ENCODE results near the gene CCSER1. TPM values are rescaled to one million over a fixed set of nuclear protein-coding genes. Genes with fewer than 3 reads are reported as not detected.
"Not testable (repeated sequence)": the region's sequence is repeated elsewhere in the genome, so short reads cannot be mapped to it uniquely, and the experiment has no call there.

The CCSER1 gene
- total RNA-seq, 1 donor from 2014 or later, result 18.1 TPM

- Mint-ChIP-seq H3K4me1 (ENCODE audit: unreplicated experiment) (peaks cover 5% of the 10 kb centered on the region), H3K27me3 (no peaks in the 10 kb centered on the region), H3K36me3 (no peaks in the 10 kb centered on the region), H3K9me3 (no peaks in the 10 kb centered on the region), H3K4me3 (no peak overlapping the region), H3K27ac (no peak overlapping the region)
- no peak for DNase-seq (ENCODE audit: extremely low spot score, unreplicated experiment)
- no peak for TF ChIP-seq CTCF (conservative IDR thresholded peaks at IDR 0.05)
Measured at GRCh38 chr4:90875791-90876190, 748.6 kb downstream of the CCSER1 start.

DNA sequence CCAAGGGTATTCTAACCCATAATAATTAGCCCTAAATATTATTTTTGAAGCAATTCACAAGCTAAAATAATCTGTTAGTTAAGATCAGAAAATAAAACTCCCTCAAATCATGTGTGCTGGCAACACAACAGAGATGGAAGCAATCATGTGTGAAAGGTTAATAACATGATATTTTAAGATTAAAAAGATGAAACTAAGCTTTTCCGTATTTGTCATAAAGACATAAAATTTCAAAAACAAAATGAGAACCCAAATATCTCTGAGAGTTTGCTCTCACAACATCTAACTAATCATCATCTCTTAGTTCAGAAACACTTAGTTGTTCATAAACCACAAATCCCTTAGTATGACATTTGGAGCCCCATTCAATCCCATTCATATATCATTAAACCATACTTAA lies 749.1 kb downstream of the CCSER1 start:
- no peak for DNase-seq (ENCODE audit: extremely low spot score, unreplicated experiment)
- no peak for TF ChIP-seq CTCF (conservative IDR thresholded peaks at IDR 0.05)
- Mint-ChIP-seq H3K27ac (no peak overlapping the region), H3K4me3 (no peak overlapping the region), H3K9me3 (no peaks in the 10 kb centered on the region), H3K36me3 (no peaks in the 10 kb centered on the region), H3K4me1 (ENCODE audit: unreplicated experiment) (peaks cover 5% of the 10 kb centered on the region), H3K27me3 (no peaks in the 10 kb centered on the region)

DNA sequence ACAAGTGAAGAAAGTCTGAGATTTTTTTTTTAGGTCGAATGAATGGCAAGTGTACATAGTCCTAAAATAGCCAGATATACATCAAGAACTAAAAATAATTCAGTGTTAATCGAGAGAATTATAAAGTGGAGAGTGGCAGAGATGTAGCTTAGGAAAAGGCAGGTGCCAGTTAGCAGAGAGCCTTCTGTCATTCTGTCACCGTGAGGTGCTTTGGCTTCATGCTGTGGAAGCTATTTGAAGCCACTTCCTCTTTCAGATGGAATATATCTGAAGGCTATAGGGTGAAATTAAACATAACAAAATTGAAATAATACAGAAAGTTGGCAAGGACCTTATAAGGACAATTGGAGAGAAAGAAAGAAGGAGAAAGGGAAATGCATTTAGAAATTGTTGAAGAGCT lies 756.3 kb downstream of the CCSER1 start:
- Mint-ChIP-seq H3K4me1 (ENCODE audit: unreplicated experiment) (no peaks in the 10 kb centered on the region), H3K36me3 (no peaks in the 10 kb centered on the region), H3K27me3 (no peaks in the 10 kb centered on the region), H3K27ac (no peak overlapping the region), H3K4me3 (no peak overlapping the region), H3K9me3 (no peaks in the 10 kb centered on the region)
- no peak for TF ChIP-seq CTCF (conservative IDR thresholded peaks at IDR 0.05)
- no peak for DNase-seq (ENCODE audit: extremely low spot score, unreplicated experiment)

- H3K27me3 Mint-ChIP-seq, result no peaks in the 10 kb centered on the region
- no peak overlapping the region for H3K4me3 Mint-ChIP-seq
- no peak for DNase-seq (ENCODE audit: extremely low spot score, unreplicated experiment)
- H3K4me1 Mint-ChIP-seq (ENCODE audit: unreplicated experiment), result no peaks in the 10 kb centered on the region
- TF ChIP-seq CTCF (conservative IDR thresholded peaks at IDR 0.05), result no peak
- H3K27ac Mint-ChIP-seq, result no peak overlapping the region
- H3K36me3 Mint-ChIP-seq, result no peaks in the 10 kb centered on the region
- peaks cover 5% of the 10 kb centered on the region for H3K9me3 Mint-ChIP-seq
Measured at GRCh38 chr4:90888571-90888970, 761.4 kb downstream of the CCSER1 start.

DNA sequence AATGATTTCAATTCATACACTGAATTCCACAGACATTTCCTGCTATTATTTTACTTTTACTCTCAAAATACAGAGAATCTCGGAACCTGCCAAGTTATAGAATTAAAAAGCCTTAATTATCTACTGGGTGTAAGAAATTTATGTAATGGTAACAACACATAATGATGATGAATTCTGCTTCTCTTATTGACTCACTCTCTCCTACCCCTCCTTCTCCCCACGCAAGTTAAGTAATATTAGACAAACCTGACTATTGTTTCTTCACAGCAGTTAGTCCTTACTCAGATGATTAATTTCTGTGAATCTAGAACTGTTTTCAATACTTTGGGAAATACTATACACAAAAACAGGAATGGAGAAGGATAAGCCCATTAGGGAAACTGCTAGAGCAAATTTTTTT lies 762.0 kb downstream of the CCSER1 start:
- Mint-ChIP-seq H3K4me3 (no peak overlapping the region), H3K36me3 (no peaks in the 10 kb centered on the region), H3K4me1 (ENCODE audit: unreplicated experiment) (no peaks in the 10 kb centered on the region), H3K27me3 (no peaks in the 10 kb centered on the region), H3K9me3 (peaks cover 5% of the 10 kb centered on the region), H3K27ac (no peak overlapping the region)
- no peak for TF ChIP-seq CTCF (conservative IDR thresholded peaks at IDR 0.05)
- DNase-seq (ENCODE audit: extremely low spot score, unreplicated experiment), result no peak

GRCh38 chr4:90903413-90903812 lies 776.2 kb downstream of the CCSER1 start:
- H3K9me3 Mint-ChIP-seq; H3K27me3 Mint-ChIP-seq; H3K27ac Mint-ChIP-seq; H3K4me1 Mint-ChIP-seq (ENCODE audit: unreplicated experiment); H3K36me3 Mint-ChIP-seq; DNase-seq (ENCODE audit: extremely low spot score, unreplicated experiment); H3K4me3 Mint-ChIP-seq: not testable (repeated sequence)
